ENCODE data around the gene PLAC9. TPM values are rescaled to one million over a fixed set of nuclear protein-coding genes. Genes with fewer than 3 reads are reported as not detected.

The PLAC9 gene
- polyA plus RNA-seq, 3 donors, result 29.1 to 31.7 (median 30.8) TPM

DNA sequence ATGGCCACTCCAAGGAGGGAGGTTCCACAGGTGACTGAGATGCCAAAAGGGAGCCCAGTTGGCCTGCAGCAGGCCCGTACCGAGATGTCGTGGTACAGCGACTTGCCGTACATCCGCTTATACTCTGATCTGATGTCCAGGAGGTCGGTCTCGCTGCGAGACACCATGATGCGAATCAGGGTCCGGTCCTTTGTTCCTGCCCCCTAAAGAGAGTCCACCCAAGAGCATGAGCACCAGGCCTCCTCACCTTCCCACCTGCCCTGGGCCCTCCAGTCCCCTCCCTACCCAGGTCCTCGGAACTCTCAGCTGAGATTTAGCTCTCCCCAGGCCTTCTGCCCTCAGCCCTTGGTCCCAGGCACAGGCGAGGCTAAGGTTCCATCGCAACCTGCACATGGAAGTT is 25.0 kb downstream of the PLAC9 start:
- no peak for DNase-seq

DNA sequence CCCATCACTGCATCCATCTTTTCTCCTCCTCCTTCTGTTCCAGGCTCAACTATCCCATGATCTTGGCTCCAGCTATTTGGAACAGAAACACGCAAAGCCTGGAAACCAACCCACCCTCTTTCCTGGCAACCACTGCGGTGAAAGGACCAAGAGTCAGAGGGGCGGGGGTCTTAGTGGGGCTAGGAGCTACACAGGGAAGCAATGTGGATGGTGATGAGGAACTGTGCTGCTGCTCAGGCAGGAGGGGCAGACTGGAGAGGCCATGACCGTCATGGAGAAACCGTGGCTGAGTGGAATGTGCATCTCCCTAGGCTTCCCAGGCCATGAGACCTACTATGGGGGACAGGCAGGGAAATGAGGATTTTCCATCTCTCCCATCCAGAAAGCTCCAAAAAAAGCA is 25.6 kb downstream of the PLAC9 start:
- DNase-seq, result no peak

DNA sequence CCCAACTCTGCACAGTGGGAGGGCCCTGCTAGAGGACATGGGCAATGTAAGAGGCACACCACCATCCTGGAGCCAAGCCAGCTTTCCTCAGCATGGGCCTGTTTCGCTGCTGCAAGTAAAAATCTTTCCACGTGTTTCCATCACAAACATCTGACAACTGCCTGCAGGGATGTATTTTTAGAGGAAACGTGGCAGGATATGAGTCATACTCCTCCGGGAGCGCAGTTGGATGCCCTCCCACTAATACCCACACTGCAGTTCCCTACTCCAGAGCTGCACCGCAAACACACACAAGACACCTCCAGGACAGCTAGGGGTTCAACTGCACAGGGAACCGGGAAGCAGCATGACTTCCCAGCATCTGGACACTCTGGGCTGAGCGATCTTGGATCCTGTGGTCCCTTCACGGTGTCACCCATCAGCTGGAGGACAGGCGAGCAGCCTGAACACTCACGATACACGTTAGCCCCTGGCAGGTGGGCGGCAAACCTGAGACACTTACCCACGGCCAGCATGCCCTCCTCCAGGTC is 26.1 kb downstream of the PLAC9 start:
- DNase-seq, result peak; percentile 34

DNA sequence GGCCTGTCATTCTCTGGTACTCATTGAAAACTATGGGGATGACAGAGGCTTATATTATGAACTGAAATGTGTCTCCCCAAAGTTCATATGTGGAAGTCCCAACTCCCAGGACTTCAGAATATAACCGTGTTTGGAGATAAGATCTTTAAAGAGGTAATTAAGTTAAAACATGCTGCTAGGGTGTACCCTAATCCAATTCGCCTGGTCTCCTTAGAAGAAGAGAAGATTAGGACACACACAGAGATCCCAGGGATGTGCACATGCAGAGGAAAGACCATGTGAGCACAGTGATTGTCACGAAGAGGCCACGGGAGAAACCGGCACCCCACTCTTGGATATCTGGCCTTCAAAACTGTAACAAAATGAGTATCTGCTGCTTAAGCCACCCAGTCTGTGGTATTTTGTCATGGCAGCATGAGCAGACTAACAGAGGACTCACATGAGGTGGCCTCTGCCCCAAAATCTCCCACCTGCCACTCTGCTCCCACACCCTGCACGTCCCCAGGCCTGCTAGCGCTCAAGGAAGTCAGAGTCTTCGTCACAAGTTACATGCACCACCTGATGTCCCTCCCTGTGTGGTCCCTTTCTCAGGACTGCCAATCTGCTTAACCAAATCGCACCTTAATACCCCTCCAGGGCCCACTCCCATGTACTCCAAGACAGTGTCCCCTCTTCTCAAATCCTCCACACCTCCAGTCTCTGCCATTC is 26.8 kb downstream of the PLAC9 start:
- DNase-seq, result no peak

DNA sequence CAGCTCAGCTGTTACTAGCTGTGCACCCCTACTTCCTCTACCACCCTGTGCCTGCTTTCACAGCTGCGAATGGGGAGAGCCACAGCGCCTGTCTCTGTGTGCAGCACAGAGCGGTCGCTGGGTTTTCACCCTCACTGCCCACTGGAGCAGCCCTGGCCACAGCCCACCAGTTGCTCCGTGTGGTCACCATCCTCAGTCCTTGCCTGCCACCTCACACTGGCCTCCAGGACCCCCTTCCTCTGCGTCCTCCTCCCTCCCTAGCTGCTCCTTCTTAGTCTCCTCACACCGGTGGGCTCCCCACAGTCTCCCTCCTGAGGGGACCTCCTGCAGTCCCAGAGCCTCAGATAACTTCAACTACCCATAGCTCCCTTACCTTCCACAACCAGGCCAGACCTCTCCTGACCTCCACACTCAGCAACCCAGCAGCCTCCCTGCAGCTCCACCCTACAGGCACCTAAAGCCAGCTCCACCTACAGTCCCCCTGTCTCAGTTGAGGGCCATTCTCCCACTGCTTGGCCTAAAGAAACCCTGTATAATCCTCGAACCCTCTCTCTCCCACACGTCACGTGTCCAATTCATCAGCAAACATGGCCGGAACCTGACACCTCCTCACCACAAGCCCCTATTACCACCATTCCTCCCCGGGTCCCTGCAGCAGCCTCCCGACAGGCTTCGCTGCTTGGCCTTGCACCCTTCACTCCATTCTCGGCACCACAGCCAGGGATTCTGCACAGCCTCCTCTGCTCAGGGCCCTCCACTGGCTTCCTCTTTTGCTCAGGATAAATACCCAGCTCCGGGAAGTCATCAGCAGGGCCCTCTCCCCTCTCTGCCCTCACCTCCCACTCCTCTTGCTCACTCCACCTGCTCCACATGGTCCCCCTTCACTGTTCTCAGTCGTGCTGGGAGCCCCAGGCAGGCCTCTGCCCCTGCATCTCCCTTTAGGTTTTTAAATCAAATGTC is 28.1 kb downstream of the PLAC9 start:
- DNase-seq, result no peak

DNA sequence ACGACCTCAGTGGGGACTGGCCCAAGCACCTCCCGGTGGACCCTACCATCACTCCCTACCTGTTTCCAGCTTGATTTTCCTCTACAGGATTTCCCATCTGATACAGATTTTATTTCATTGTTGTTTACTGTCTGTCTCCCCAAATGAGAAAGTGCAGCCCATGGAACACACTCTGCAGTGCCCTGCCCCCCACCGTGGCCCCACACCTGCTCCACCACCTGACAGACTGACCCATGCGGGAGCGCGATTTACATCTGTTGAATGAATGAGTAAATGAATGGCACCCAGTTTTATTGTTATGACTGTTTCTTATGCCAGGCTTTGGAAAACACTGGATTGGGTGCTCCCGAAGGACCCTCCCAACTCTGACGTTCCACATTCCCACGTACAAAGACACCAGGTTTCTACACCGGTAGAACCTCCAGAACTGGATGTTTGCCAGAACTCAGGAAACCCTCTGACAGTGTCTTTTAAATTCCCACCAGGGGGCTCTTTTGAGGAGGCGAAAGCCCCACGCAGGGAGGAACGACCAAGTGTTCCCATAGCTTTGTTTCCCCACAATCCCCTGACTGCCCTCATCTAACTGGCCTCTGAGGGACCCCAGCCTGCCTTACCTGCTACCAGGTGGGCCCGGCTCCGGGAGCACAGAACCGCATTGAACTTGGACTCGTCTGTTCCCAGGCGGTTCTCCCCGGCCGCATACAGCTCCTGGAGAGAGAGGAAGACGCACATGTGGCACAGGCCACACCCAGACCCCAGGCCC is 29.0 kb downstream of the PLAC9 start:
- no peak for DNase-seq

DNA sequence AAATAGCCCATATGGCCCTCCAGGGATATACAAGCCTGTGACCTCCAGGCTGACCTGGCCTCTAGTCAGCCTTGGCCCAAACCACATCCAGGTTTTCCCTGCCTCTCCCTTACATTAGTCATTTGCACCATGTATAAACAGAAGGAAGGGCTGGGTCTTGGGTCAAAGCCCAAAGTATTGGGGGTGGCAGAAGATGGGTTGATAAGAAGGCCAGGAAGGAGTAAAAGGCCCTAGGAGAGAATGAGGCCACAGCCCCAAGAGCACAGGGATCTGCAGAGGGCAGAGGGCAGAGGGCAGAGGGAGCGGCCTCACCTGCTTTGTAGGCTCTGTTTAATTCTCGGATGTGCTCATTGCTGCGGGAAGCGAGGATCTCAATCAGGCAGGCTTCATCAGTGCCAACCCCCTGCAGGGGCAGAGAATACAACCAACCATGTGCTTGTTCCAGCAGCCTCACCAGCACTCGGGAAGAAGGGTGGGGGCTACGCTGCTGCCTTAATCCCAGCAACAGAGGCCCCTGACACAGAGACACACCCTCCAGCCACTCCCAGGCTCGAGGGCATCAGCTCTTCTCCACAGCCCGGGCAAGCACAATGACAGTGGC is 31.3 kb downstream of the PLAC9 start:
- no peak for DNase-seq

DNA sequence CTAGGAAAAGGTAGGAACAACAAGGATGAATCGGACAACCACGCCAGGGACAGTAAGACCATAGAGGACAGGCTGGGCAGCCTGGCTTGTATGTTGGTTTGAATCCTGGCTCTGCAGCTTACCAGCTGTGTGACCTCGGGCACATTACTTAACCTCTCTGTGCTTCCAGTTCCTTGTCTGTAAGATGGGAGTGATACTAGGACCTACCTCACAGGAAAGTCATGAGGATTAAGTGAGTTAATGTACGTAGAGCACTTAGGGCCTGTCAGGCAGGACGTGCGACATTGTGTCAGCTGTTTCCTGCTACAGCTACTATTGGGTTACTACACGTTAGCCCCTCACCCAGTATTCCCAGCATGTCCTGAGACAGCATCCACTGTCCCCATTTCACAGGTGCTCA is 32.1 kb downstream of the PLAC9 start:
- no peak for DNase-seq

DNA sequence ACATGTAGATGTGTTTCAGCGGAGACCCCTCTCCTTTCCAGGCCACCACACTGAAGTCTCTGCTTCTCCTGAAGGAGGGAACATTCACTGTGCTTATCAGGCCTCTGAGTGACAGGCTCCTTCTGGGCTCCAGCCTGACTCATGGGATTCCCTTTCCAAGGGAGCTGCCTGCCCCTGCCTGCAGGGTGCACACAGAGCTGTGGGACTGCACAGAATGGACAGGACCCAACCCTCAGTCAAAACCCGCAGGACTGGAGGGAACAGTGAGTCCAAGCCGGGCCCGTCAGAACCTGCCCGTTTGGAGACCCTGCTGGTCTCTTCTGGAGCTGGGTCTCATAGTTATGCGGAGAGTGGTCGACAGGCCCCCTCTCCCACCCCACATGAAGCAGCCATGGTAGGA is 32.6 kb downstream of the PLAC9 start:
- DNase-seq, result no peak

DNA sequence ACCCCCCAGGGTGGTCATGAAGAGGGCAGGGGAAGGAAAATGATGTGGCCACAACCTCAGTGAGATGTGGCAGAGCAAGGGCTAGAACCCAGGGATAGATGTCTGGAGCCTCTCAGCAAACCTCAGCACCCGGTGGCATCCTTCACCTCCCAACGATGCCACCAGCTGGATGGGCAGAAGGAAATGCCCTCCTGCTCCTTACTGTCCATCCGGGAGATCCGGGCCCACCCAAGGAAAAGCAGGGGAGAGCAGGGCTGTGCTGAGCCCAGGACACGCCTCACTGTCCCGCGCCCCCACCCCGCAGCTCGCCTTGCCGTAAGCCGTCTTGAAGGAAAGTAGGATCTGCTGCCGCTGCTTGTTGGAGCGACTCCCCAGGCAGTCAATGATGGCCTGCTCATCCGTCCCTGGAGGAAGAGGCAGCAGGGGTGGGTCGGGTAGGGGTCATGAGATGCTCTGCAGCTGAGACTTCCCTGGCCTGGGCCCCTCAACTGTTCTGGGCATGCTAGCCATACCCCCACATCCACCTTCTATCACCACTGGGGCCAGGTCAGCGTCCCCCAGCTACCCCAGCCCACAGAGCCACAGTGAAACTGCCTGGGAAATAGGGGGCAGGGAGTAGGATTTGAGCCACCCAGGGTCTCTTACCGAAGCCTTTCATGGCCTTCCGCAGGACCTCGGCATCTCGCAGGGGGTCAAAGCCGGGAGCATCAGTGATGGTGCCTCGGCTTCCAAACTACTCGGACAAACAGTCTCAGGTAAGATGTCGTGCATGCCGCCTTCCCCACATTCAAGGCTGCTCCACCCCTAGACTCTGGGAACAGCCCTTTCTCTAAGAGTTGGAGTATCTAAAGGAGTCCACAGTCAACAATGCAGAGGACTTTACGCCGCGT is 34.3 kb downstream of the PLAC9 start:
- DNase-seq, result no peak

DNA sequence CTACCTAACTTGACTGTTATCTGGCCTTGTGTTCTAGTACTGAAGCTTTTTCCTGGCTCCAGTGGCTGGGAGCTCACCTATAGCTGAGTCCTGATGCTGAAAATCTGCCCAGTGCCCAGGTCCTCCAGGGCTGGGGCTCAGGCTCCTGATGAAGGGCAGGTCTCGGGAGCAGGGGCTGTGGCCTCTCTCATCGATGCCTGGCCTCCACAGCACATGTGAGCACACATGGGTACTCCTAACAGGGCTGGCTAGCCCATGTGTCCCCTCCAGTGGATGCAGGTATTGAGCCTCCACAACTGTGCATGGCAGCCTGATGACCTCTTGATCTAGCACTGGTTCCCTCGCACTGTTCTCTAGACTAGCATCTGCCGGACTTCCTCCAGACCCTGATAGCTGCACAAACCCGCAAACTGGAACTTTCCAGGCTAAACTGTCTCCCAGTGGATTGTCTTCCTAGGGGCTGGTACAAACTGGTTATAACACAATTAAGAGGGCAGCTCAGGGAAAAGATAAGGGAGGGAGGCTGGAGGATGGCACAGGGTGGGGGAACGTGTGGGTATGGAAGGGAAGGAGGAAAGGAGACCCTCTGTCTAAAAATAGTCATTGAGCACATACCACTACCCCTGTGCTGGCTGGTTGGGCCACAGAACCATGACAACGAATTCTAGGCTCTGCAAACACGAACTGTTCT is 35.1 kb downstream of the PLAC9 start:
- DNase-seq, result no peak

DNA sequence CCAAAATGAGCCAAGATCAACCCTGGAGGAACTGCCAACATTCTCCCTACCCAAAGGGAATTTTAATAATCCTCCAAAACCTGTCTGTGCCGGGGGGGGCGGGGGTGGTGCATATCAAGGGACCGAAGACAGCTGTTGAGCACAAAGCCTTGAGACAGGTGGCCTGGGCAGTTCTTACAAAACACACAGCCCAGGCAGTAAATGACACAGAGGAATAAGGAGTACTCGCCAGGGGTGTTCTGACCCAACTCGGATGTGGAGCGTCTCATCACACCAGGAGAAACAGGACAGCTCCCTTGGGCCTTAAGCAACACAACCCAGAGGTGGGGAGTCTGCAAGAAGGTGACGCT is 35.6 kb downstream of the PLAC9 start:
- no peak for DNase-seq

DNA sequence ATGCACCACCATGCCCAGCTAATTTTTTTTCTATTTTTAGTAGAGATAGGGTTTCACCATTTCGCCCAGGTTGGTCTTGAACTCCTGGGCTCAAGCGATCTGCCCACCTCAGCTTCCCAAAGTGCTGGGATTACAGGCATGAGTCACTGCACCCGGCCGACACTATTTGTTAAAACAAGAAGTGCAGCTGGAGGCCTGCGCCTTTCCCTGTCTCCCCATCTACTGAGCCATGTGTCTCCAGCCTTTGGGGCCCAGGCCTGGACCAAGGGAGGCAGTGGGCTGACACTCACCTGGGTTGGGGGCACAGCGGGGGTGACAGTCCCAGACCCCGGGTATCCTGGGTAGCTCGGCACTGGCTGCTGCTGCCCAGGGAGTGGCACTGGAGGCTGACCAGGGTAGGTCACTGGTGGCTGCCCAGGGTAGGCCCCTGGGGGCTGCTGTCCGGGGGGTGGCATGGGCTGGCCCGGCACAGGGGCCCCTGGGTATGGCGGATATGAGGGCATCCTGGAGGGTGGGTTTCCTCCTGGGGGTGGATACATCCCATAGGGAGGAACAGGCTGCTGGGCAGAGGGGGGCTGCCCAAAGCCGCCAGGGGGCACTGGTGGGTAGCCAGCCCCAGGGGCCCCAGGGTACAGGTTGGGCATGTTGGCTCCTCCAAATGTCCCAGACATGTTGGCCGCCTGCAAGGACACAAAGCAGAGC is 36.3 kb downstream of the PLAC9 start:
- no peak for DNase-seq

DNA sequence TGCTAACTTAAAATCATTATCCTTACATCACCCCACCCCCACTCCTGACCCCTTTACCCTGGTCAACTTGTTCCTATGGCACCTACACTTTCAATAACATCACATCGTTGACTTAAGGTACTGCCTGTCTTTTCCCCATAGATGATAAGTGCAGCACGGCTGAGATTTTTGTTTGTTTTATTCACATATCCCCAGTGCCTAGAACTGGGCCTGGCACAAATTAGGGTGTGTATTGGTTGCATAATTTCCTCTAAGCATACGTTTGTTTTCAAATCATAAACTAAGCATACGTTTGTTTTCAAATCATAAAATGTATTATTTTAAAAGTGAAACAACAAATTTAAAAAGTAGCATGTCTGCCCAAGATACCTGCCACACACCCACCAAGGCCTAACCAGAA is 37.5 kb downstream of the PLAC9 start:
- no peak for DNase-seq

DNA sequence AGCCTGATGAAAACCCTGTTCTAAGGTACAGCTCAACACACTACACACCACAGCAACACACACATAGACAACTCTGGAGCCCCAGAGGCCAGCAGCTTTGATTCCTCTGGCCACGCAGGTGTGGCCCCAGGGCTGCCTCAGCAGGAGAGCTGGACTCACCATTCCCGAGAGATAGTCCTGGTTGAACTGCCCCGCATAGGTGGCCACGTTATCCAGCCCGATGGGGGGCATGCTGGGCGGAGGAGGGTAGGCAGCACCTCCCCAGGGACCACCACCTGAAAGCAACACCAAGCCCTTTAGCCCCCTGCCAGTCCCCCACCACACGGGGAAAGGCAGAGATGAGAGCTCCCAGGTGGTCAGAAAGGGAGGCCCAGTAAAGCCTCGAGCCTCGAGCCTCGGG is 38.1 kb downstream of the PLAC9 start:
- DNase-seq, result no peak

DNA sequence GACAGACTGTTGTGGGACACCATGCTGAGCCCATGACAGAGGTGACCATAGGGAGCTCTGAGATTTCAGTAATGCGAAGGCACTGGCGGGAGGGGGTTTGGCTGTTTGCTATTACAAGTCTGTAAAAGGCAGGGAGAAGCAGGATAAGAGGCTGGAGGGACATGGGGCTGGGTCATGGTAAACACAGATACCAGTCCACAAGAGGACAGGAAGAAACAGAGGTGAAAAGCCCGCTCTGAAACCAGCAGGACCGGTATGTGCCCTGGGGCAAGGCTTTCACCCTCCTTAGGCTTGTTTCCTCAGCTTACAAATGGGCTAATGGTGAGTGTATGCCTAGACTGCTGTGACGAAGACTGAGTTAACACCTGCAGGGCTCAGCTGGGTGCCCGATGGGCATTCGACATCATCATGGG is 38.7 kb downstream of the PLAC9 start:
- DNase-seq, result no peak

DNA sequence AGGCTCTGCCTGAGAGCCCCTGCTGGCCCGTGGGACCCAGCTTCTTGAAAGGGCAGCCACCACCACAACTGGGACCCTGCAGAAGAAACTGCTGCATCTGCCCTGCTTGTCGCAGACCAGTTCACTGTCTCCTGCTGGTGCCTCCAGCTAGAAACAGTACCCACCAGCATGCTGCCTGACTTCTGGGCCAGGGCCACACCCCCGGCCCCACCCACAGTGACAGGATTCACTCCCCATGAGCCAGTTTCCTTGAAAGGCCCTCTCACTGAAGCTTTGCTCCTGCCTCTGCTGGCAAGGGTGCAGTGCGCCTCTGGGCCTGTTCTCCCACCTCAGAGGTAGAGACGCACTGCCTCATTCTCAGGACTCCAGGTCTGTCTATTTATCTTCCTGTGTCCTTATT is 40.4 kb downstream of the PLAC9 start:
- no peak for DNase-seq

DNA sequence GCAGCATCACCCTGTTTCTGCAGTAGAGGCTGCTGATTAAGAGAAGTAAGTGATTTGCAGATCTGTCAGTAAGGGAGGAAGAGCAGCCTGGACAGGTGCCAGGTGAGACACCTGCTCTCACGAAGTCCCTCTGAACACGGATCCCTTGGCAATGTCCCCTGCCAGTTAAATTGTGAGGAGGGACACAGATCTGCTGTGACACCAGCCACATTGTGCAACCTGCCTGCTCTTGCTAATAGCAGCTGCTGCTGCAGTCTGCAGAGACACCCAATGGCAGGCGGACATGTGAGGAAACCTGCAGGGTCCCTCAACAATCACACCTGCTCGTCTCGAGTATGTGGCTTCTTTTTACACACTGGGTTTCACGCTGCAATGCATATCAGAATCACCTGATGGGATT is 40.9 kb downstream of the PLAC9 start:
- no peak for DNase-seq

DNA sequence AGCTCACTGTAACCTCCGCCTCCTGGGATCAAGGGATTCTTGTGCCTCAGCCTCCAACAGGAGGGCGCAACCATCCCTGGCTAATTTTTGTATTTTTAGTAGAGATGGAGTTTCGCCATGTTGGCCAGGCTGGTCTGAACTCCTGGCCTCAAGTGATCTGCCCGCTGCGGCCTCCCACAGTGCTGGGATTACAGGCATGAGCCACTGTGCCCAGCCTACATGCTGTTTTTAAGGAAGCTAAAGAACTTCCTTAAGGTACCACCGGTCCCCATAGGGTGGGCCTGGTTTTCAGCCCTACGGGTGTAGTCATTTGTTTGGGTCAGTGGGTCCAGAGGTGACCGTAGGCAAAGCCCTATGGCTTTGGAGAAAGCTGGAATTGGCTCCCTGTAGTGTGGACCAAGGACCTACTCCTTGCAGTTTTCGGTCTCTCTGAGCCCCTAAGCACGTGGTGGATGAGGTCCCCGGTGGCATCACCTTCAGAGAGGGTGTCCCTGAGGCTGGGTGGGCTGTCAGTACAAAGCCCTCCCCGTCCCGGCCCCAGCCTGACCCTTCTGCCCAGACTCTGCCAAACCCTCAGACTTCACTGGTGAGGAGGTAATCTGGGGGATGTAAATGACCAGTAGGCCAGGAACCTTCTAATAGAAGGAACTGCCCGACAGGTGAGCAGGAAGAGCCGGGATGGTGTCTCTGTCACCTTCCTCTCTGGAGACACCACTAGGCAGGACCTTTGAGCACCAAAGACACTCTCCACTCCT is 42.3 kb downstream of the PLAC9 start:
- no peak for DNase-seq
